Measurements from ENCODE around the gene IDH2.
"Not testable (repeated sequence)": the region's sequence is repeated elsewhere in the genome, so short reads cannot be mapped to it uniquely, and the experiment has no call there.

- TF ChIP-seq, protein P1, sequence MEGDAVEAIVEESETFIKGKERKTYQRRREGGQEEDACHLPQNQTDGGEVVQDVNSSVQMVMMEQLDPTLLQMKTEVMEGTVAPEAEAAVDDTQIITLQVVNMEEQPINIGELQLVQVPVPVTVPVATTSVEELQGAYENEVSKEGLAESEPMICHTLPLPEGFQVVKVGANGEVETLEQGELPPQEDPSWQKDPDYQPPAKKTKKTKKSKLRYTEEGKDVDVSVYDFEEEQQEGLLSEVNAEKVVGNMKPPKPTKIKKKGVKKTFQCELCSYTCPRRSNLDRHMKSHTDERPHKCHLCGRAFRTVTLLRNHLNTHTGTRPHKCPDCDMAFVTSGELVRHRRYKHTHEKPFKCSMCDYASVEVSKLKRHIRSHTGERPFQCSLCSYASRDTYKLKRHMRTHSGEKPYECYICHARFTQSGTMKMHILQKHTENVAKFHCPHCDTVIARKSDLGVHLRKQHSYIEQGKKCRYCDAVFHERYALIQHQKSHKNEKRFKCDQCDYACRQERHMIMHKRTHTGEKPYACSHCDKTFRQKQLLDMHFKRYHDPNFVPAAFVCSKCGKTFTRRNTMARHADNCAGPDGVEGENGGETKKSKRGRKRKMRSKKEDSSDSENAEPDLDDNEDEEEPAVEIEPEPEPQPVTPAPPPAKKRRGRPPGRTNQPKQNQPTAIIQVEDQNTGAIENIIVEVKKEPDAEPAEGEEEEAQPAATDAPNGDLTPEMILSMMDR (IDR thresholded peaks at IDR 0.05; ENCODE audit: low read depth, low read length, missing input control) = not testable (repeated sequence)
- TF ChIP-seq, protein P2, sequence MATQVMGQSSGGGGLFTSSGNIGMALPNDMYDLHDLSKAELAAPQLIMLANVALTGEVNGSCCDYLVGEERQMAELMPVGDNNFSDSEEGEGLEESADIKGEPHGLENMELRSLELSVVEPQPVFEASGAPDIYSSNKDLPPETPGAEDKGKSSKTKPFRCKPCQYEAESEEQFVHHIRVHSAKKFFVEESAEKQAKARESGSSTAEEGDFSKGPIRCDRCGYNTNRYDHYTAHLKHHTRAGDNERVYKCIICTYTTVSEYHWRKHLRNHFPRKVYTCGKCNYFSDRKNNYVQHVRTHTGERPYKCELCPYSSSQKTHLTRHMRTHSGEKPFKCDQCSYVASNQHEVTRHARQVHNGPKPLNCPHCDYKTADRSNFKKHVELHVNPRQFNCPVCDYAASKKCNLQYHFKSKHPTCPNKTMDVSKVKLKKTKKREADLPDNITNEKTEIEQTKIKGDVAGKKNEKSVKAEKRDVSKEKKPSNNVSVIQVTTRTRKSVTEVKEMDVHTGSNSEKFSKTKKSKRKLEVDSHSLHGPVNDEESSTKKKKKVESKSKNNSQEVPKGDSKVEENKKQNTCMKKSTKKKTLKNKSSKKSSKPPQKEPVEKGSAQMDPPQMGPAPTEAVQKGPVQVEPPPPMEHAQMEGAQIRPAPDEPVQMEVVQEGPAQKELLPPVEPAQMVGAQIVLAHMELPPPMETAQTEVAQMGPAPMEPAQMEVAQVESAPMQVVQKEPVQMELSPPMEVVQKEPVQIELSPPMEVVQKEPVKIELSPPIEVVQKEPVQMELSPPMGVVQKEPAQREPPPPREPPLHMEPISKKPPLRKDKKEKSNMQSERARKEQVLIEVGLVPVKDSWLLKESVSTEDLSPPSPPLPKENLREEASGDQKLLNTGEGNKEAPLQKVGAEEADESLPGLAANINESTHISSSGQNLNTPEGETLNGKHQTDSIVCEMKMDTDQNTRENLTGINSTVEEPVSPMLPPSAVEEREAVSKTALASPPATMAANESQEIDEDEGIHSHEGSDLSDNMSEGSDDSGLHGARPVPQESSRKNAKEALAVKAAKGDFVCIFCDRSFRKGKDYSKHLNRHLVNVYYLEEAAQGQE (IDR thresholded peaks at IDR 0.05) = not testable (repeated sequence)
- not testable (repeated sequence) for TF ChIP-seq ZBTB33 (IDR thresholded peaks at IDR 0.05); JUND (IDR thresholded peaks at IDR 0.05); GABPA (IDR thresholded peaks at IDR 0.05 in 1 of 2, conservative IDR thresholded peaks at IDR 0.05 in 1 of 2)
These were observed 37.3 kb upstream of the IDH2 start for GRCh38 chr15:90139549-90139948.

Measured in liver (tissue), 3 donors.